Testis (tissue), 2 donors: ENCODE measurements around the gene DBX2.

ENCODE experiments used
- CTCF ChIP-seq, 3 experiments: fragments of 450-650 bp in 2 of 3; fragments of 200-600 bp in 1 of 3; sonication (generic) in 1 of 3; IDR thresholded peaks; one replicate each; pipeline ENCODE4 v1.5.1; 2016 to 2019; ENCODE audit warnings: antibody characterized with exemption in 3 of 3, mild to moderate bottlenecking in 2 of 3, moderate library complexity in 1 of 3
- POLR2A ChIP-seq: fragments of 450-650 bp; IDR thresholded peaks from one replicate; pipeline ENCODE4 v1.6.1; 2017; ENCODE audit warnings: antibody characterized with exemption, mild to moderate bottlenecking, moderate library complexity

GRCh38 chr12:45017916-45018315 is 33.0 kb downstream of the DBX2 start:
- TF ChIP-seq CTCF (IDR thresholded peaks at IDR 0.05): no peak
- TF ChIP-seq POLR2A: no peak
